Mesothelial cell of epicardium (in vitro differentiated cells): ENCODE measurements around the gene KIRREL3. TPM values are rescaled to one million over a fixed set of nuclear protein-coding genes. Genes with fewer than 3 reads are reported as not detected.

Experiments
- DNase-seq, 2 experiments: peaks; one replicate each; pipeline ENCODE4 v3.0.0; 2021; ENCODE audit warnings: low spot score in 2 of 2; ENCODE audit not compliant: unreplicated experiment in 2 of 2
- H3K27ac Mint-ChIP-seq: 2 replicates; pipeline ENCODE4 v1.8.0; 2021; ENCODE audit warnings: mixed read lengths
- H3K27me3 Mint-ChIP-seq: 2 replicates; pipeline ENCODE4 v1.8.0; 2021; ENCODE audit warnings: low read depth, mixed read lengths
- H3K36me3 Mint-ChIP-seq: 2 replicates; pipeline ENCODE4 v1.8.0; 2021; ENCODE audit warnings: mixed read lengths
- H3K4me1 Mint-ChIP-seq: 2 replicates; pipeline ENCODE4 v1.8.0; 2021; ENCODE audit warnings: mixed read lengths
- H3K4me3 Mint-ChIP-seq: 2 replicates; pipeline ENCODE4 v1.8.0; 2021; ENCODE audit warnings: mild to moderate bottlenecking, moderate library complexity, mixed read lengths
- H3K9me3 Mint-ChIP-seq: 2 replicates; pipeline ENCODE4 v1.8.0; 2021; ENCODE audit warnings: mixed read lengths
- CTCF ChIP-seq: fragments of 200-600 bp; sonication (generic); IDR thresholded peaks from one replicate; pipeline ENCODE4 v1.5.0; 2021; ENCODE audit warnings: antibody characterized with exemption; ENCODE audit not compliant: unreplicated experiment
- total RNA-seq: library from RNA; stranded (reverse); gene quantifications from 3 replicates; pipeline ENCODE4 v1.2.1, GENCODE V29; 2021

Gene KIRREL3
- total RNA-seq, 1 donor from 2014 or later = 0.31 TPM

GRCh38 chr11:126587541-126587940 is 413.0 kb downstream of the KIRREL3 start:
- TF ChIP-seq CTCF = no peak
- H3K27me3 Mint-ChIP-seq = peaks cover 42% of the 10 kb centered on the region
- no peaks in the 10 kb centered on the region for H3K9me3 Mint-ChIP-seq
- peaks cover 13% of the 10 kb centered on the region for H3K4me1 Mint-ChIP-seq
- H3K4me3 Mint-ChIP-seq = no peak overlapping the region
- no peak overlapping the region for H3K27ac Mint-ChIP-seq
- no peaks in the 10 kb centered on the region for H3K36me3 Mint-ChIP-seq
- DNase-seq = no peak

GRCh38 chr11:126585774-126586491 is 414.6 kb downstream of the KIRREL3 start:
- Mint-ChIP-seq H3K36me3 (no peaks in the 10 kb centered on the region), H3K4me3 (no peak overlapping the region), H3K4me1 (peaks cover 17% of the 10 kb centered on the region), H3K27me3 (peaks cover 36% of the 10 kb centered on the region), H3K27ac (no peak overlapping the region), H3K9me3 (no peaks in the 10 kb centered on the region)
- peak; percentile 46 to 77 for DNase-seq
- TF ChIP-seq CTCF = no peak

- Mint-ChIP-seq H3K27me3 (peaks cover 36% of the 10 kb centered on the region), H3K36me3 (no peaks in the 10 kb centered on the region), H3K4me1 (peaks cover 17% of the 10 kb centered on the region), H3K9me3 (no peaks in the 10 kb centered on the region), H3K4me3 (no peak overlapping the region), H3K27ac (no peak overlapping the region)
- no peak for DNase-seq
- TF ChIP-seq CTCF = no peak
Measured at GRCh38 chr11:126585388-126585773, 415.2 kb downstream of the KIRREL3 start.

- Mint-ChIP-seq H3K27me3 (peaks cover 38% of the 10 kb centered on the region), H3K4me3 (no peak overlapping the region), H3K4me1 (peaks cover 11% of the 10 kb centered on the region), H3K9me3 (no peaks in the 10 kb centered on the region), H3K27ac (no peak overlapping the region), H3K36me3 (no peaks in the 10 kb centered on the region)
- DNase-seq = no peak
- TF ChIP-seq CTCF = no peak
Measured at GRCh38 chr11:126583594-126584427, 416.8 kb downstream of the KIRREL3 start.

GRCh38 chr11:126583101-126583500 is 417.5 kb downstream of the KIRREL3 start:
- no peak overlapping the region for H3K27ac Mint-ChIP-seq
- no peak for TF ChIP-seq CTCF

More at GRCh38 chr11:126583101-126583500, 417.5 kb downstream of the KIRREL3 start:
- Mint-ChIP-seq H3K4me3 (no peak overlapping the region), H3K36me3 (no peaks in the 10 kb centered on the region), H3K27me3 (peaks cover 39% of the 10 kb centered on the region), H3K4me1 (peaks cover 4% of the 10 kb centered on the region), H3K9me3 (no peaks in the 10 kb centered on the region)
- no peak for DNase-seq
